Measurements from ENCODE around the gene WAPL. TPM values are rescaled to one million over a fixed set of nuclear protein-coding genes. Genes with fewer than 3 reads are reported as not detected.

WAPL gene
- total and polyA plus RNA-seq, 10 of the 15 experiments (the other 5 are each of a cell fraction or from before 2014, with no cell fraction given), result 15.7 to 45.8 (median 29.0) TPM

DNA sequence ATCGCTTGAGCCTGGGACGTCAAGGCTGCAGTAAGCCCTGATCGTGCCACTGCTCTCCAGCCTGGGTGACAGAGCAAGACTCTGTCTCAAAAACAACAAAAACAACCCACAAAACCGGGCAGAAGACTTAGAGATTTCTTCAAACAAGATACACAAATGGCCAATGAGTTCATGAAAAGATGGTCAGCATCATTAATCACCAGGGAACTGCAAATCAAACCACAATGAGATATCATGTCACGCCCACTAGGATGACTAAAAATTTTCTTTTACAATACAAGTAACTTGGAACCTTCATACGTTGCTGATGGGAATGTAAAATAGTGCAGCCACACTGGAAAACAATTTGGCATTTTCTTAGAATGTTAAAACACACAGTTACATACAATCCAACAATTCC lies 77.7 kb downstream of the WAPL start:
- CTCF ChIA-PET, result no interaction called here

More for the DNA sequence above, 77.7 kb downstream of the WAPL start:
- FAIRE-seq, result no peak
- no peaks in the 10 kb centered on the region for H4K20me1 ChIP-seq (ENCODE audit: control insufficient read depth, insufficient read depth)
- POLR2A ChIA-PET, result no interaction called here
- RAD21 ChIA-PET (ENCODE audit: unreplicated experiment), result no interaction called here
- no peaks in the 10 kb centered on the region for H3K9me3 ChIP-seq (replicated peaks; ENCODE audit: control insufficient read depth, insufficient read depth, low read length)
- H3K27ac ChIP-seq (ENCODE audit: control insufficient read depth, insufficient read depth), result no peak overlapping the region
- no peak overlapping the region for H2AFZ ChIP-seq (ENCODE audit: control insufficient read depth, low read depth, low read length)
- no peaks in the 10 kb centered on the region for H3K27me3 ChIP-seq (replicated peaks in 1 of 2; ENCODE audit: control insufficient read depth in 2 of 2, insufficient read depth in 2 of 2, low read length in 1 of 2)
- no peak for TF ChIP-seq JUNB (IDR thresholded peaks at IDR 0.05)
- no peak for TF ChIP-seq CHD1 (IDR thresholded peaks at IDR 0.05; ENCODE audit: low read depth, low read length)
- no peak for TF ChIP-seq EGR1 (IDR thresholded peaks at IDR 0.05; ENCODE audit: borderline replicate concordance in 1 of 2, low read depth in 2 of 2, low read length in 2 of 2)
- TF ChIP-seq EED (IDR thresholded peaks at IDR 0.05; ENCODE audit: low read depth), result no peak
- TF ChIP-seq ETV6 (conservative IDR thresholded peaks at IDR 0.05 in 1 of 2, IDR thresholded peaks at IDR 0.05 in 1 of 2; ENCODE audit: borderline replicate concordance in 1 of 2, low read depth in 1 of 2), result no peak
- TF ChIP-seq, protein P1, sequence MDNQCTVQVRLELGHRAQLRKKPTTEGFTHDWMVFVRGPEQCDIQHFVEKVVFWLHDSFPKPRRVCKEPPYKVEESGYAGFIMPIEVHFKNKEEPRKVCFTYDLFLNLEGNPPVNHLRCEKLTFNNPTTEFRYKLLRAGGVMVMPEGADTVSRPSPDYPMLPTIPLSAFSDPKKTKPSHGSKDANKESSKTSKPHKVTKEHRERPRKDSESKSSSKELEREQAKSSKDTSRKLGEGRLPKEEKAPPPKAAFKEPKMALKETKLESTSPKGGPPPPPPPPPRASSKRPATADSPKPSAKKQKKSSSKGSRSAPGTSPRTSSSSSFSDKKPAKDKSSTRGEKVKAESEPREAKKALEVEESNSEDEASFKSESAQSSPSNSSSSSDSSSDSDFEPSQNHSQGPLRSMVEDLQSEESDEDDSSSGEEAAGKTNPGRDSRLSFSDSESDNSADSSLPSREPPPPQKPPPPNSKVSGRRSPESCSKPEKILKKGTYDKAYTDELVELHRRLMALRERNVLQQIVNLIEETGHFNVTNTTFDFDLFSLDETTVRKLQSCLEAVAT (IDR thresholded peaks at IDR 0.05), result no peak
- TF ChIP-seq NFYA (IDR thresholded peaks at IDR 0.05; ENCODE audit: borderline replicate concordance, low read depth, low read length), result no peak
- TF ChIP-seq CBFB (IDR thresholded peaks at IDR 0.05; ENCODE audit: low read depth), result no peak
- TF ChIP-seq BCL11A (IDR thresholded peaks at IDR 0.05; ENCODE audit: low read depth, low read length), result no peak
- TF ChIP-seq MEF2B (IDR thresholded peaks at IDR 0.05; ENCODE audit: partially characterized antibody, poor library complexity, severe bottlenecking), result no peak
- no peak for TF ChIP-seq POLR2A (IDR thresholded peaks at IDR 0.05; ENCODE audit: low read depth, low read length)
- TF ChIP-seq ZNF384 (IDR thresholded peaks at IDR 0.05; ENCODE audit: borderline replicate concordance, low read depth, low read length), result no peak
- no peak for TF ChIP-seq ASH2L (IDR thresholded peaks at IDR 0.05; ENCODE audit: borderline replicate concordance, low read depth)
- TF ChIP-seq PAX8 (IDR thresholded peaks at IDR 0.05), result no peak
- no peak for TF ChIP-seq JUND (IDR thresholded peaks at IDR 0.05; ENCODE audit: low read depth, low read length)
- no peak for TF ChIP-seq BACH1 (IDR thresholded peaks at IDR 0.05; ENCODE audit: borderline replicate concordance)
- no peak for TF ChIP-seq ESRRA (IDR thresholded peaks at IDR 0.05; ENCODE audit: low read length)
- TF ChIP-seq SUPT20H (IDR thresholded peaks at IDR 0.05; ENCODE audit: borderline replicate concordance, control insufficient read depth, low read depth, low read length), result no peak
- H3K9ac ChIP-seq (ENCODE audit: control insufficient read depth, insufficient read depth, low read length), result no peak overlapping the region
- SMC1A ChIA-PET (ENCODE audit: uncharacterized antibody, unreplicated experiment), result no interaction called here
- no peak overlapping the region for H3K4me3 ChIP-seq
- no peak overlapping the region for H3K4me2 ChIP-seq (ENCODE audit: control insufficient read depth, insufficient read depth)
- 60% methylated on average over 6 of the region's 6 CpGs for WGBS (ENCODE audit: insufficient coverage, insufficient replicate concordance, low lambda C conversion rate, missing lambda C conversion rate)
- 0 out of 2 replicates have a peak, but pooled peaks cover 5% of the 10 kb centered on the region for H3K4me1 ChIP-seq (ENCODE audit: control insufficient read depth, insufficient read depth, low read length)
- ATAC-seq, result no peak
- intact Hi-C loops (cut with micrococcal nuclease; ENCODE audit: unreplicated experiment) (no loop called here), in situ Hi-C loops (cut with MboI) (no loop called here)
- H3K79me2 ChIP-seq (ENCODE audit: control insufficient read depth, insufficient read depth, low read length), result no peaks in the 10 kb centered on the region
- no TSS peak for BruUV-seq (replicated peaks)
- no peak for DNase-seq (ENCODE audit: low read depth, low spot score)
- peaks cover 11 to 39% of the 10 kb centered on the region in 2 experiments for H3K36me3 ChIP-seq (ENCODE audit: control insufficient read depth in 2 of 2, insufficient read depth in 2 of 2, low read length in 1 of 2)
